CD4-positive, alpha-beta T cell treated with Interleukin-6 for 4 hours (primary cell): ENCODE measurements around the gene TBX5.

Source experiments
- DNase-seq: peaks from one replicate; pipeline ENCODE4 v3.0.0-alpha.2; 2020; ENCODE audit warnings: mixed read lengths

Gene TBX5

GRCh38 chr12:114404926-114405518, 922 bp downstream of the TBX5 start:
- no peak for DNase-seq

- DNase-seq, result no peak
These were observed 1.6 kb downstream of the TBX5 start for GRCh38 chr12:114404083-114404925.

GRCh38 chr12:114403690-114404066, 2.3 kb downstream of the TBX5 start:
- no peak for DNase-seq

- no peak for DNase-seq
These were observed 2.8 kb downstream of the TBX5 start for GRCh38 chr12:114403011-114403689.

- no peak for DNase-seq
These were observed 3.7 kb downstream of the TBX5 start for GRCh38 chr12:114402084-114402717.

GRCh38 chr12:114401328-114402083, 4.4 kb downstream of the TBX5 start:
- DNase-seq, result no peak

- no peak for DNase-seq
These were observed 5.0 kb downstream of the TBX5 start for GRCh38 chr12:114400925-114401324.

GRCh38 chr12:114400361-114400811, 5.6 kb downstream of the TBX5 start:
- DNase-seq, result no peak

GRCh38 chr12:114399664-114400211, 6.2 kb downstream of the TBX5 start:
- DNase-seq, result no peak

- DNase-seq, result no peak
These were observed 7.7 kb downstream of the TBX5 start for GRCh38 chr12:114397978-114398881.

GRCh38 chr12:114396869-114397719, 8.8 kb downstream of the TBX5 start:
- no peak for DNase-seq

GRCh38 chr12:114396153-114396868, 9.6 kb downstream of the TBX5 start:
- no peak for DNase-seq

- no peak for DNase-seq
These were observed 10.2 kb downstream of the TBX5 start for GRCh38 chr12:114395755-114396152.

- no peak for DNase-seq
These were observed 10.7 kb downstream of the TBX5 start for GRCh38 chr12:114395233-114395632.

GRCh38 chr12:114393569-114393968, 12.4 kb downstream of the TBX5 start:
- no peak for DNase-seq

GRCh38 chr12:114392909-114393308, 13.0 kb downstream of the TBX5 start:
- no peak for DNase-seq

GRCh38 chr12:114391088-114391487, 14.9 kb downstream of the TBX5 start:
- DNase-seq, result no peak

- no peak for DNase-seq
These were observed 21.2 kb downstream of the TBX5 start for GRCh38 chr12:114384739-114385138.

GRCh38 chr12:114381177-114381576, 24.8 kb downstream of the TBX5 start:
- no peak for DNase-seq
